HepG2 (cell line): ENCODE results near the gene HMGN1. TPM values are rescaled to one million over a fixed set of nuclear protein-coding genes. Genes with fewer than 3 reads are reported as not detected.
A peak's percentile ranks its signal among the peaks of the same experiment; 100 is the strongest.

Experiments
- AGO1 ChIP-seq: fragments of 200-400 bp; formaldehyde crosslinking; IDR thresholded peaks from 2 replicates; pipeline ENCODE4 v1.6.1; 2017; ENCODE audit warnings: mild to moderate bottlenecking, low read depth, low read length, moderate library complexity; ENCODE audit not compliant: poor library complexity, severe bottlenecking
- GPBP1L1 ChIP-seq: sonication (generic); formaldehyde crosslinking; IDR thresholded peaks from 2 replicates; pipeline ENCODE4 v1.5.0; 2020; ENCODE audit warnings: mild to moderate bottlenecking, missing genetic modification reagents
- HNRNPUL1 ChIP-seq: fragments of 200-400 bp; formaldehyde crosslinking; IDR thresholded peaks from 2 replicates; pipeline ENCODE4 v1.6.1; 2017; ENCODE audit warnings: low read depth, mild to moderate bottlenecking, low read length, moderate library complexity
- JUN ChIP-seq: sonication (generic); formaldehyde crosslinking; IDR thresholded peaks from 2 replicates; pipeline ENCODE4 v1.4.0; 2020; ENCODE audit warnings: mild to moderate bottlenecking, missing genetic modification reagents
- MBNL3 ChIP-seq: fragments of 250-450 bp; sonication (Bioruptor Pico); conservative IDR thresholded peaks from 2 replicates; pipeline ENCODE4 v1.8.0; 2022; ENCODE audit warnings: mild to moderate bottlenecking, inconsistent platforms
- MYC ChIP-seq: sonication (generic); formaldehyde crosslinking; IDR thresholded peaks from 2 replicates; pipeline ENCODE4 v1.9.0; 2021; ENCODE audit warnings: missing genetic modification reagents, borderline replicate concordance
- PAX8 ChIP-seq: sonication (generic); formaldehyde crosslinking; IDR thresholded peaks from 2 replicates; pipeline ENCODE4 v1.8.0; 2022; ENCODE audit warnings: mild to moderate bottlenecking, missing genetic modification reagents, borderline replicate concordance
- RBM39 ChIP-seq: fragments of 200-400 bp; formaldehyde crosslinking; IDR thresholded peaks from one replicate; pipeline ENCODE4 v1.6.1; 2018; ENCODE audit warnings: antibody characterized with exemption, mild to moderate bottlenecking, low read depth, low read length; ENCODE audit not compliant: poor library complexity, severe bottlenecking
- TEAD3 ChIP-seq: optimal IDR thresholded peaks from 2 replicates; pipeline ENCODE3; 2016; ENCODE audit warnings: borderline replicate concordance
- TOE1 ChIP-seq: sonication (generic); formaldehyde crosslinking; IDR thresholded peaks from 2 replicates; pipeline ENCODE4 v1.4.0; 2020; ENCODE audit warnings: mild to moderate bottlenecking, missing genetic modification reagents
- ZNF292 ChIP-seq: sonication (generic); formaldehyde crosslinking; IDR thresholded peaks from 2 replicates; pipeline ENCODE4 v1.8.1; 2022; ENCODE audit warnings: mild to moderate bottlenecking, low read depth, missing genetic modification reagents, borderline replicate concordance
- ZNF333 ChIP-seq: sonication (generic); formaldehyde crosslinking; IDR thresholded peaks from 2 replicates; pipeline ENCODE4 v1.4.0; 2020; ENCODE audit warnings: mild to moderate bottlenecking, missing genetic modification reagents, borderline replicate concordance
- ZNF501 ChIP-seq: sonication (generic); formaldehyde crosslinking; IDR thresholded peaks from 2 replicates; pipeline ENCODE4 v1.5.1; 2020; ENCODE audit warnings: mild to moderate bottlenecking, moderate library complexity, missing genetic modification reagents
- ZNF670 ChIP-seq: sonication (generic); formaldehyde crosslinking; IDR thresholded peaks from 2 replicates; pipeline ENCODE4 v1.8.0; 2022; ENCODE audit warnings: mild to moderate bottlenecking, missing genetic modification reagents, borderline replicate concordance
- ZNF703 ChIP-seq: sonication (generic); formaldehyde crosslinking; IDR thresholded peaks from 2 replicates; pipeline ENCODE4 v1.5.1; 2020; ENCODE audit warnings: missing genetic modification reagents, mild to moderate bottlenecking, moderate library complexity, borderline replicate concordance
- ZSCAN12 ChIP-seq: sonication (generic); formaldehyde crosslinking; IDR thresholded peaks from 2 replicates; pipeline ENCODE4 v1.9.0; 2021; ENCODE audit warnings: mild to moderate bottlenecking, missing genetic modification reagents
- polyA plus RNA-seq, 8 experiments: library from polyadenylated mRNA; depleted of rRNA in 3 of 8; stranded (reverse) in 7 of 8; unstranded in 1 of 8; fragments of >200 nt; fragmentation: Illumina TruSeq in 4 of 8; extraction: Trizol in 4 of 8; gene quantifications; 2 replicates each; pipeline versions ENCODE4 v1.2.1 to v1.2.3, GENCODE V29; 2011 to 2016; ENCODE audit warnings: low read depth in 4 of 8, missing spikeins in 1 of 8, mixed read lengths in 1 of 8; ENCODE audit not compliant: insufficient read depth in 1 of 8
- total RNA-seq, 5 experiments: library from RNA; depleted of rRNA; stranded (reverse); fragments of >200 nt; fragmentation: Illumina TruSeq; extraction: Trizol; gene quantifications; 2 replicates each; pipeline ENCODE4 v1.2.3, GENCODE V29; 2016; ENCODE audit warnings: low read depth in 1 of 5
- TF ChIP-seq, protein P1 (sequence below): sonication (generic); formaldehyde crosslinking; IDR thresholded peaks from 2 replicates; pipeline ENCODE4 v1.4.0; 2020; ENCODE audit warnings: missing genetic modification reagents, mild to moderate bottlenecking, borderline replicate concordance
- TF ChIP-seq, protein P2 (sequence below): sonication (generic); formaldehyde crosslinking; IDR thresholded peaks from 2 replicates; pipeline ENCODE4 v1.4.0; 2020; ENCODE audit warnings: missing genetic modification reagents, mild to moderate bottlenecking, borderline replicate concordance
- TF ChIP-seq, protein P3 (sequence below): sonication (generic); formaldehyde crosslinking; IDR thresholded peaks from 2 replicates; pipeline ENCODE4 v1.4.0; 2020; ENCODE audit warnings: missing genetic modification reagents

Gene HMGN1
- total and polyA plus RNA-seq, 2 of the 13 experiments (the other 11 are each of a cell fraction or from before 2014, with no cell fraction given): 104 to 286 TPM

DNA sequence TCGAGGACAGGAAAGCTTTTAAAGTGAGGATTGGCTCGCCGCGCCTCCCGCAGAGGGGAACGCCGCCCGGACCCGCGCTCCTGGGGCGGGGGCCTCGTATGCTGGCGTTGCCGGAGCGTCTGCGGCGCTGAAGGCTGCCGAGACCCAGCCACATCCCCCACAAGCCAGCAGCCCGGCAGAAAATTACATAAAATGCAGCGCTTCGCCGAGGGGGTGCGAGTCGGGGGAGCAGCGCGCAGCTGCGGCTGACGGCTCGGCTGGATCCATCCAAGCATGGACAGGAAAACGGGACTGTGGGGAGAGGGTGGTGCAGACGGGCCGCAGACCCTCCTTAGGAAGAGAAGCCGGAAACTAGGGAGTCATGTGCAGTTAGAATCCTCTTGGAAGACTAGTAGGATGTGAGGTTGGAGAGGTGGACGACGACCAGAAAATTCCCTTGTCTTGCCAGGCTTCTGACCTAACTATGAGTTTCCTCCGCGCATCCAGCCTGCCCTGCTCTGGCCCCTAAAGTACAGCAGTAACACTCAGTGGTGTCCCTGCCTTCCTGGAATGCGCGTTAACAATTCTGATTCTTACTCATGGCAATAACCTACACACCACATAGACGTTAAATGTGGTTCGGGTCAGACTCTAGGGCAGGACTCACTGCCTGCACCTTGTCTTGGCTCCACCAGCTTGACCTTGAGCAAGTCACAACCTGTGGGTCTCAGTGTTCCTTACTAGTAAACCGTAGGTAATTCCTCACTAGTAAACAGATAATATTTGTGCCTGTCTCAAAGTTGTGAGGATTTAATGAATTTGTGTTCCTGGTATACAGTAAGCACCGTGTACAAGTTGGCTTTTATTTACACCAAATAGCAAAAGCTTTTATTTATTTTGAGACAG is 34.5 kb downstream of the HMGN1 start (continued):
- no peak for TF ChIP-seq MYC (CRISPR knock-in tag)
- TF ChIP-seq HNRNPUL1: no peak
- 0 out of 2 replicates have a peak, but pooled peaks have one; percentile 37 for TF ChIP-seq ZNF292 (CRISPR knock-in tag)
- TF ChIP-seq ZNF333 (CRISPR knock-in tag): no peak
- TF ChIP-seq ZNF501: no peak; the same call in none of the 2 replicates
- TF ChIP-seq PAX8 (CRISPR knock-in tag): no peak
- TF ChIP-seq MBNL3: no peak
- TF ChIP-seq, protein P1, sequence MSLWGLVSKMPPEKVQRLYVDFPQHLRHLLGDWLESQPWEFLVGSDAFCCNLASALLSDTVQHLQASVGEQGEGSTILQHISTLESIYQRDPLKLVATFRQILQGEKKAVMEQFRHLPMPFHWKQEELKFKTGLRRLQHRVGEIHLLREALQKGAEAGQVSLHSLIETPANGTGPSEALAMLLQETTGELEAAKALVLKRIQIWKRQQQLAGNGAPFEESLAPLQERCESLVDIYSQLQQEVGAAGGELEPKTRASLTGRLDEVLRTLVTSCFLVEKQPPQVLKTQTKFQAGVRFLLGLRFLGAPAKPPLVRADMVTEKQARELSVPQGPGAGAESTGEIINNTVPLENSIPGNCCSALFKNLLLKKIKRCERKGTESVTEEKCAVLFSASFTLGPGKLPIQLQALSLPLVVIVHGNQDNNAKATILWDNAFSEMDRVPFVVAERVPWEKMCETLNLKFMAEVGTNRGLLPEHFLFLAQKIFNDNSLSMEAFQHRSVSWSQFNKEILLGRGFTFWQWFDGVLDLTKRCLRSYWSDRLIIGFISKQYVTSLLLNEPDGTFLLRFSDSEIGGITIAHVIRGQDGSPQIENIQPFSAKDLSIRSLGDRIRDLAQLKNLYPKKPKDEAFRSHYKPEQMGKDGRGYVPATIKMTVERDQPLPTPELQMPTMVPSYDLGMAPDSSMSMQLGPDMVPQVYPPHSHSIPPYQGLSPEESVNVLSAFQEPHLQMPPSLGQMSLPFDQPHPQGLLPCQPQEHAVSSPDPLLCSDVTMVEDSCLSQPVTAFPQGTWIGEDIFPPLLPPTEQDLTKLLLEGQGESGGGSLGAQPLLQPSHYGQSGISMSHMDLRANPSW: no peak
- peak; percentile 83 for TF ChIP-seq AGO1
- TF ChIP-seq GPBP1L1: no peak
- TF ChIP-seq, protein P2, sequence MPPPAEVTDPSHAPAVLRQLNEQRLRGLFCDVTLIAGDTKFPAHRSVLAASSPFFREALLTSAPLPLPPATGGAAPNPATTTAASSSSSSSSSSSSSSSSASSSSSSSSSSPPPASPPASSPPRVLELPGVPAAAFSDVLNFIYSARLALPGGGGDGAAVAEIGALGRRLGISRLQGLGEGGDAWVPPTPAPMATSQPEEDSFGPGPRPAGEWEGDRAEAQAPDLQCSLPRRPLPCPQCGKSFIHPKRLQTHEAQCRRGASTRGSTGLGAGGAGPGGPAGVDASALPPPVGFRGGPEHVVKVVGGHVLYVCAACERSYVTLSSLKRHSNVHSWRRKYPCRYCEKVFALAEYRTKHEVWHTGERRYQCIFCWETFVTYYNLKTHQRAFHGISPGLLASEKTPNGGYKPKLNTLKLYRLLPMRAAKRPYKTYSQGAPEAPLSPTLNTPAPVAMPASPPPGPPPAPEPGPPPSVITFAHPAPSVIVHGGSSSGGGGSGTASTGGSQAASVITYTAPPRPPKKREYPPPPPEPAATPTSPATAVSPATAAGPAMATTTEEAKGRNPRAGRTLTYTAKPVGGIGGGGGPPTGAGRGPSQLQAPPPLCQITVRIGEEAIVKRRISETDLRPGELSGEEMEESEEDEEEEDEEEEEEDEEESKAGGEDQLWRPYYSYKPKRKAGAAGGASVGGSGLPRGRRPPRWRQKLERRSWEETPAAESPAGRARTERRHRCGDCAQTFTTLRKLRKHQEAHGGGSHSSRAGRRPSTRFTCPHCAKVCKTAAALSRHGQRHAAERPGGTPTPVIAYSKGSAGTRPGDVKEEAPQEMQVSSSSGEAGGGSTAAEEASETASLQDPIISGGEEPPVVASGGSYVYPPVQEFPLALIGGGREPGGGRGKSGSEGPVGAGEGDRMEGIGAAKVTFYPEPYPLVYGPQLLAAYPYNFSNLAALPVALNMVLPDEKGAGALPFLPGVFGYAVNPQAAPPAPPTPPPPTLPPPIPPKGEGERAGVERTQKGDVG (CRISPR knock-in tag): no peak
- no peak for TF ChIP-seq TOE1 (CRISPR knock-in tag)
- peak; percentile 19 for TF ChIP-seq RBM39
- TF ChIP-seq TEAD3 (CRISPR knock-in tag): peak; percentile 71
- no peak for TF ChIP-seq ZNF670 (CRISPR knock-in tag)
- TF ChIP-seq JUN (CRISPR knock-in tag): 0 out of 2 replicates have a peak, but pooled peaks have one; percentile 2
- peak; percentile 74; the same call in 1 of the 2 replicates for TF ChIP-seq ZNF703
- TF ChIP-seq ZSCAN12: no peak
- TF ChIP-seq, protein P3, sequence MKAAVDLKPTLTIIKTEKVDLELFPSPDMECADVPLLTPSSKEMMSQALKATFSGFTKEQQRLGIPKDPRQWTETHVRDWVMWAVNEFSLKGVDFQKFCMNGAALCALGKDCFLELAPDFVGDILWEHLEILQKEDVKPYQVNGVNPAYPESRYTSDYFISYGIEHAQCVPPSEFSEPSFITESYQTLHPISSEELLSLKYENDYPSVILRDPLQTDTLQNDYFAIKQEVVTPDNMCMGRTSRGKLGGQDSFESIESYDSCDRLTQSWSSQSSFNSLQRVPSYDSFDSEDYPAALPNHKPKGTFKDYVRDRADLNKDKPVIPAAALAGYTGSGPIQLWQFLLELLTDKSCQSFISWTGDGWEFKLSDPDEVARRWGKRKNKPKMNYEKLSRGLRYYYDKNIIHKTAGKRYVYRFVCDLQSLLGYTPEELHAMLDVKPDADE: no peak
